ENCODE data around the gene COPS4. TPM values are rescaled to one million over a fixed set of nuclear protein-coding genes. Genes with fewer than 3 reads are reported as not detected.

The COPS4 gene
- polyA plus RNA-seq, 1 donor (not counting 4 experiments of a cell fraction or from before 2014, with no cell fraction given): 50.2 TPM

- Histone ChIP-seq H3K9me1 (ENCODE audit: control insufficient read depth, extremely low read depth, insufficient read depth, low read length) (no peaks in the 10 kb centered on the region), H3K27ac (ENCODE audit: control insufficient read depth, insufficient read depth, low read length) (no peak overlapping the region), H3K9me3 (ENCODE audit: control insufficient read depth, low read depth, low read length) (no peaks in the 10 kb centered on the region), H3K4me1 (ENCODE audit: control insufficient read depth, extremely low read depth, insufficient read depth, low read length) (peaks cover 7% of the 10 kb centered on the region), H3K79me2 (ENCODE audit: control insufficient read depth, insufficient read depth, low read length) (no peaks in the 10 kb centered on the region), H4K20me1 (ENCODE audit: control insufficient read depth, extremely low read depth, insufficient read depth, low read length) (no peaks in the 10 kb centered on the region), H3K9ac (ENCODE audit: control insufficient read depth, extremely low read depth, insufficient read depth, low read length) (no peak overlapping the region), H3K4me3 (ENCODE audit: control insufficient read depth in 2 of 3, extremely low read depth in 1 of 3, insufficient read depth in 2 of 3, low read depth in 1 of 3, low read length in 3 of 3) (no peak overlapping the region), H3K27me3 (ENCODE audit: control insufficient read depth, extremely low read depth, insufficient read depth, low read length) (no peaks in the 10 kb centered on the region), H2AFZ (ENCODE audit: control insufficient read depth, low read length) (no peak overlapping the region), H3K36me3 (ENCODE audit: control insufficient read depth in 2 of 2, extremely low read depth in 1 of 2, insufficient read depth in 2 of 2, low read length in 2 of 2) (no peaks in the 10 kb centered on the region), H3K4me2 (ENCODE audit: control insufficient read depth, extremely low read depth, insufficient read depth, low read depth, low read length) (no peak overlapping the region)
- FAIRE-seq (no peak), DNase-seq (ENCODE audit: low read depth, low spot score) (no peak)
- TF ChIP-seq EZH2 (IDR thresholded peaks at IDR 0.05; ENCODE audit: low read length): no peak
- TF ChIP-seq, protein P1, sequence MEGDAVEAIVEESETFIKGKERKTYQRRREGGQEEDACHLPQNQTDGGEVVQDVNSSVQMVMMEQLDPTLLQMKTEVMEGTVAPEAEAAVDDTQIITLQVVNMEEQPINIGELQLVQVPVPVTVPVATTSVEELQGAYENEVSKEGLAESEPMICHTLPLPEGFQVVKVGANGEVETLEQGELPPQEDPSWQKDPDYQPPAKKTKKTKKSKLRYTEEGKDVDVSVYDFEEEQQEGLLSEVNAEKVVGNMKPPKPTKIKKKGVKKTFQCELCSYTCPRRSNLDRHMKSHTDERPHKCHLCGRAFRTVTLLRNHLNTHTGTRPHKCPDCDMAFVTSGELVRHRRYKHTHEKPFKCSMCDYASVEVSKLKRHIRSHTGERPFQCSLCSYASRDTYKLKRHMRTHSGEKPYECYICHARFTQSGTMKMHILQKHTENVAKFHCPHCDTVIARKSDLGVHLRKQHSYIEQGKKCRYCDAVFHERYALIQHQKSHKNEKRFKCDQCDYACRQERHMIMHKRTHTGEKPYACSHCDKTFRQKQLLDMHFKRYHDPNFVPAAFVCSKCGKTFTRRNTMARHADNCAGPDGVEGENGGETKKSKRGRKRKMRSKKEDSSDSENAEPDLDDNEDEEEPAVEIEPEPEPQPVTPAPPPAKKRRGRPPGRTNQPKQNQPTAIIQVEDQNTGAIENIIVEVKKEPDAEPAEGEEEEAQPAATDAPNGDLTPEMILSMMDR (optimal IDR thresholded peaks at IDR 0.05 in 1 of 3, IDR thresholded peaks at IDR 0.05 in 1 of 3, conservative IDR thresholded peaks at IDR 0.05 in 1 of 3; ENCODE audit: extremely low read depth in 1 of 3, insufficient read depth in 2 of 3, low read length in 3 of 3): no peak
- dilution Hi-C loops (cut with MboI; ENCODE audit: extremely low pct_ligation_motif_present, low sequenced_read_pairs): no loop called here
These were observed 72.6 kb downstream of the COPS4 start for GRCh38 chr4:83107631-83108030.

DNA sequence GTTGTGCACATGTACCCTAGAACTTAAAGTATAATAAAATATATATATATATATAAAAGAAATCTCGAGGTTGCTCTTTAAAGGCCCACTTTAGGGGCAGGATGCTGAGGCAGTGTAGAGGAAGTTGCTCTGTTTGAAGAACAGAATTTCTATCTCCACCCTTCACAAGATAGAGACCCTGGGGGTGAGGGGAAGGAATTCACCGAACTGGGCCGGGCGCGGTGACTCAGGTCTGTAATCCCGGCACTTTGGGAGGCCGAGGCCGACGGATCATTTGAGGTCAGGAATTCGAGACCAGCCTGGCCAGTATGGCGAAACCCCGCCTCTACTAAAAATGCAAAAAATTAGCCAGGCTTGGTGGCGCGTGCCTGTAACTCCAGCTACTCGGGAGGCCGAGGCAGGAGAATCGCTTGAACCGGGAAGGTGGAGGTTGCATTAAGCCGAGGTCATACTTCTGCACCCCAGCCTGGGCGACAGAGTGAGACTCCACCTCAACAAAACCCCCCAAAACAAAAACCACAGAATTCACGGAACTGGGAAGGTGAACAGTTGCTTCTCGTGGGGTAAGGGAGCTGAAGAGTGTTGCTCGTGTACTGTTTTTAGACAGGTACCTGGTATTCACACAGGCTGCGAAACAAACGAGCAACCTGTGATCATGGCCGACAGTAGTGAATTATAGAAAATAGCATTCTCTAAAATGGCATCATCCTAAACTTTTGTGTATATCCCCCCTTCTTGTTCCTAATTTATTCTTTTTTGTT is 73.3 kb downstream of the COPS4 start:
- Histone ChIP-seq H3K27ac (ENCODE audit: control insufficient read depth, insufficient read depth, low read length) (no peak overlapping the region), H3K27me3 (ENCODE audit: control insufficient read depth, extremely low read depth, insufficient read depth, low read length) (no peaks in the 10 kb centered on the region), H3K4me2 (ENCODE audit: control insufficient read depth, extremely low read depth, insufficient read depth, low read depth, low read length) (no peak overlapping the region), H3K36me3 (ENCODE audit: control insufficient read depth in 2 of 2, extremely low read depth in 1 of 2, insufficient read depth in 2 of 2, low read length in 2 of 2) (no peaks in the 10 kb centered on the region), H3K4me3 (ENCODE audit: control insufficient read depth in 2 of 3, extremely low read depth in 1 of 3, insufficient read depth in 2 of 3, low read depth in 1 of 3, low read length in 3 of 3) (no peak overlapping the region), H3K79me2 (ENCODE audit: control insufficient read depth, insufficient read depth, low read length) (no peaks in the 10 kb centered on the region), H3K9ac (ENCODE audit: control insufficient read depth, extremely low read depth, insufficient read depth, low read length) (no peak overlapping the region), H3K9me3 (ENCODE audit: control insufficient read depth, low read depth, low read length) (no peaks in the 10 kb centered on the region), H3K9me1 (ENCODE audit: control insufficient read depth, extremely low read depth, insufficient read depth, low read length) (no peaks in the 10 kb centered on the region), H4K20me1 (ENCODE audit: control insufficient read depth, extremely low read depth, insufficient read depth, low read length) (no peaks in the 10 kb centered on the region), H2AFZ (ENCODE audit: control insufficient read depth, low read length) (no peak overlapping the region), H3K4me1 (ENCODE audit: control insufficient read depth, extremely low read depth, insufficient read depth, low read length) (peaks cover 7% of the 10 kb centered on the region)
- DNase-seq (ENCODE audit: low read depth, low spot score) (no peak), FAIRE-seq (no peak)
- dilution Hi-C loops (cut with MboI; ENCODE audit: extremely low pct_ligation_motif_present, low sequenced_read_pairs): no loop called here
- TF ChIP-seq EZH2 (IDR thresholded peaks at IDR 0.05; ENCODE audit: low read length): no peak
- TF ChIP-seq, protein P1 (optimal IDR thresholded peaks at IDR 0.05 in 1 of 3, IDR thresholded peaks at IDR 0.05 in 1 of 3, conservative IDR thresholded peaks at IDR 0.05 in 1 of 3; ENCODE audit: extremely low read depth in 1 of 3, insufficient read depth in 2 of 3, low read length in 3 of 3): no peak
